Neural cell (in vitro differentiated cells): ENCODE data around the gene SPIB. TPM values are rescaled to one million over a fixed set of nuclear protein-coding genes. Genes with fewer than 3 reads are reported as not detected.

Source experiments
- H2AFZ ChIP-seq: fragments of 200-600, 300-800 bp; sonication (generic), shearing (Covaris generic); 2 replicates; pipeline ENCODE4 v1.6.0; 2014; ENCODE audit warnings: low read depth, mild to moderate bottlenecking, antibody characterized with exemption, low read length, moderate library complexity
- H3F3A ChIP-seq: fragments of 200-600 bp; shearing (Covaris generic); 2 replicates; pipeline ENCODE4 v1.6.1; 2016; ENCODE audit warnings: mild to moderate bottlenecking, moderate library complexity, mixed read lengths, antibody characterized with exemption, low read length; ENCODE audit not compliant: insufficient read depth, poor library complexity, severe bottlenecking
- H3K27ac ChIP-seq: fragments of 200-600, 300-800 bp; sonication (generic), shearing (Covaris generic); 2 replicates; pipeline ENCODE4 v1.5.1; 2014; ENCODE audit warnings: mild to moderate bottlenecking, low read length, moderate library complexity
- H3K27me3 ChIP-seq: fragments of 300-800, 200-600 bp; sonication (generic), shearing (Covaris generic); 2 replicates; pipeline ENCODE4 v1.6.0; 2014; ENCODE audit warnings: mild to moderate bottlenecking, low read depth, low read length, moderate library complexity; ENCODE audit not compliant: insufficient read depth
- H3K36me3 ChIP-seq: fragments of 300-800, 200-600 bp; sonication (generic), shearing (Covaris generic); 2 replicates; pipeline ENCODE4 v1.5.1; 2014; ENCODE audit warnings: mild to moderate bottlenecking, antibody characterized with exemption, low read length, moderate library complexity; ENCODE audit not compliant: insufficient read depth
- H3K4me2 ChIP-seq: fragments of 300-800, 200-600 bp; sonication (generic), shearing (Covaris generic); 2 replicates; pipeline ENCODE4 v1.6.0; 2014; ENCODE audit warnings: mild to moderate bottlenecking, low read length
- H3K4me3 ChIP-seq: fragments of 300-800, 200-600 bp; sonication (generic), shearing (Covaris generic); 2 replicates; pipeline ENCODE4 v1.5.1; 2014; ENCODE audit warnings: mild to moderate bottlenecking, low read length, moderate library complexity
- H3K79me2 ChIP-seq: fragments of 200-600 bp; shearing (Covaris generic); replicated peaks from 2 replicates; pipeline ENCODE4 v1.6.0; 2014; ENCODE audit warnings: mild to moderate bottlenecking, low read length, moderate library complexity; ENCODE audit not compliant: insufficient read depth
- H3K9ac ChIP-seq: fragments of 300-800, 200-600 bp; sonication (generic), shearing (Covaris generic); 2 replicates; pipeline ENCODE4 v1.6.1; 2016; ENCODE audit warnings: mild to moderate bottlenecking, low read length, mixed read lengths
- H3K9me2 ChIP-seq: fragments of 200-600 bp; shearing (Covaris generic); 2 replicates; pipeline ENCODE4 v1.6.1; 2016; ENCODE audit warnings: mild to moderate bottlenecking, low read length, mixed read lengths; ENCODE audit not compliant: insufficient read depth
- H3K9me3 ChIP-seq: fragments of 200-600, 300-800 bp; sonication (generic), shearing (Covaris generic); 2 replicates; pipeline ENCODE4 v1.6.1; 2016; ENCODE audit warnings: mild to moderate bottlenecking, mixed run types, low read length, moderate library complexity, mixed read lengths
- H4K20me1 ChIP-seq: fragments of 200-600 bp; shearing (Covaris generic); 2 replicates; pipeline ENCODE4 v1.6.1; 2016; ENCODE audit warnings: mild to moderate bottlenecking, mixed run types; ENCODE audit not compliant: insufficient read depth
- EP300 ChIP-seq: fragments of 450-650 bp; conservative IDR thresholded peaks from 2 replicates; pipeline ENCODE4 v1.6.1; 2014; ENCODE audit warnings: antibody characterized with exemption, mild to moderate bottlenecking, moderate library complexity; ENCODE audit not compliant: poor library complexity, severe bottlenecking
- EZH2 ChIP-seq: fragments of 200-600, 300-800 bp; shearing (Covaris generic), sonication (generic); IDR thresholded peaks from 2 replicates; pipeline ENCODE4 v1.6.1; 2014; ENCODE audit warnings: antibody characterized with exemption, low read length, borderline replicate concordance, mild to moderate bottlenecking; ENCODE audit not compliant: insufficient read depth, poor library complexity, severe bottlenecking
- MXI1 ChIP-seq: fragments of 450-650 bp; conservative IDR thresholded peaks from 2 replicates; pipeline ENCODE4 v1.6.1; 2014; ENCODE audit warnings: antibody characterized with exemption, mild to moderate bottlenecking; ENCODE audit not compliant: poor library complexity, severe bottlenecking
- POLR2AphosphoS5 ChIP-seq: IDR thresholded peaks from 2 replicates; pipeline ENCODE4 v1.6.1; 2012
- RAD21 ChIP-seq: fragments of 450-650 bp; conservative IDR thresholded peaks from 2 replicates; pipeline ENCODE4 v1.6.1; 2014; ENCODE audit warnings: antibody characterized with exemption, mild to moderate bottlenecking, moderate library complexity
- SMC3 ChIP-seq: fragments of 450-650 bp; conservative IDR thresholded peaks from 2 replicates; pipeline ENCODE4 v1.6.1; 2014; ENCODE audit warnings: antibody characterized with exemption, mild to moderate bottlenecking, moderate library complexity; ENCODE audit not compliant: poor library complexity
- polyA plus RNA-seq: library from polyadenylated mRNA; depleted of rRNA; stranded (reverse); fragments of >200 nt; gene quantifications from 2 replicates; pipeline ENCODE4 v1.2.3, GENCODE V29; 2014
- TF ChIP-seq, protein P1 (sequence below): IDR thresholded peaks from 2 replicates; pipeline ENCODE4 v1.6.1; 2012; ENCODE audit warnings: borderline replicate concordance

SPIB gene
- polyA plus RNA-seq, 1 donor from 2014 or later = not detected

DNA sequence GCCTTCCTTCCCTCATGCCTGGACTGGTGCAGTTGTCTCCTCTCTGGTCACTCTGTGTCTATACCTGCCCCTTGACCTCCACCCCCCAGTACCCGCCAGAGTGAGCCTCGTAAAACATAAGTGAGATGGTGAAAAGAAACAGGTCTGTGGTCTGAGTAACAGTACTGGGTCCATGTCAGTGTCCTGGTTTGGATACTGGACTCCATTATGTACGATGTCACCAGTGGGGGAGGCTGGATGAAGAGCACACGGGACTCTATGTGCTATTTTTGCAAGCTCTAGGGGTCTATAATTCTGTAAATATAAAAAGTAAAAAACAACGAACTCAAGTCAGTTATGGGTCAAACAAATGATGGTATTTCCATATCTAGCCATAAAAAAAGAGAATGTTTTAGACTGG lies 28.3 kb downstream of the SPIB start:
- Histone ChIP-seq H3K9me2 (no peaks in the 10 kb centered on the region), H3K9me3 (no peaks in the 10 kb centered on the region)

DNA sequence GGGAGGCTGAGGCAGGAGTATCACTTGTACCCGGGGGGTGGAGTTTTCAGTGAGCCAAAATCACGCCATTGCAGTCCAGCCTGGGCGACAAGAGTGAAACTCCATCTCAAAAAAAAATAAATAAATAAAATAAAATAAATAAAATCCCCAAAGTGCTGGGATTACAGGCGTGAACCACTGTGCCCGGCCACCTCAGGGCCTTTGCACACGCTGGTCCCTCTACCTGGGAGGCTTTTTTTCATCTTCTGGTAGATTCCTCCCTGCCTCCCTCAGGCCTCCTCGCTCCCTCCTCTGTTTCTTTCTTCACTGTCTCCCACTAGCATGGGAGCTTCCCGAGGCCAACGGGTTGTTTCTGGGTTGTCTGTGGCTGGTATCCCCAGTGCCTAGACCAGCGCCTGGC lies 29.0 kb downstream of the SPIB start:
- Histone ChIP-seq H3K79me2 (no peaks in the 10 kb centered on the region), H3F3A (no peaks in the 10 kb centered on the region), H3K9ac (no peak overlapping the region)

More for the DNA sequence above, 28.3 kb downstream of the SPIB start:
- Histone ChIP-seq H2AFZ (no peak overlapping the region), H3K79me2 (no peaks in the 10 kb centered on the region), H3K4me3 (no peak overlapping the region), H3K4me2 (no peak overlapping the region), H3F3A (no peaks in the 10 kb centered on the region), H3K9ac (no peak overlapping the region), H3K36me3 (no peaks in the 10 kb centered on the region), H3K27ac (no peak overlapping the region), H3K27me3 (no peaks in the 10 kb centered on the region), H4K20me1 (no peaks in the 10 kb centered on the region)
- TF ChIP-seq POLR2AphosphoS5 = no peak
- no peak for TF ChIP-seq MXI1
- TF ChIP-seq, protein P1, sequence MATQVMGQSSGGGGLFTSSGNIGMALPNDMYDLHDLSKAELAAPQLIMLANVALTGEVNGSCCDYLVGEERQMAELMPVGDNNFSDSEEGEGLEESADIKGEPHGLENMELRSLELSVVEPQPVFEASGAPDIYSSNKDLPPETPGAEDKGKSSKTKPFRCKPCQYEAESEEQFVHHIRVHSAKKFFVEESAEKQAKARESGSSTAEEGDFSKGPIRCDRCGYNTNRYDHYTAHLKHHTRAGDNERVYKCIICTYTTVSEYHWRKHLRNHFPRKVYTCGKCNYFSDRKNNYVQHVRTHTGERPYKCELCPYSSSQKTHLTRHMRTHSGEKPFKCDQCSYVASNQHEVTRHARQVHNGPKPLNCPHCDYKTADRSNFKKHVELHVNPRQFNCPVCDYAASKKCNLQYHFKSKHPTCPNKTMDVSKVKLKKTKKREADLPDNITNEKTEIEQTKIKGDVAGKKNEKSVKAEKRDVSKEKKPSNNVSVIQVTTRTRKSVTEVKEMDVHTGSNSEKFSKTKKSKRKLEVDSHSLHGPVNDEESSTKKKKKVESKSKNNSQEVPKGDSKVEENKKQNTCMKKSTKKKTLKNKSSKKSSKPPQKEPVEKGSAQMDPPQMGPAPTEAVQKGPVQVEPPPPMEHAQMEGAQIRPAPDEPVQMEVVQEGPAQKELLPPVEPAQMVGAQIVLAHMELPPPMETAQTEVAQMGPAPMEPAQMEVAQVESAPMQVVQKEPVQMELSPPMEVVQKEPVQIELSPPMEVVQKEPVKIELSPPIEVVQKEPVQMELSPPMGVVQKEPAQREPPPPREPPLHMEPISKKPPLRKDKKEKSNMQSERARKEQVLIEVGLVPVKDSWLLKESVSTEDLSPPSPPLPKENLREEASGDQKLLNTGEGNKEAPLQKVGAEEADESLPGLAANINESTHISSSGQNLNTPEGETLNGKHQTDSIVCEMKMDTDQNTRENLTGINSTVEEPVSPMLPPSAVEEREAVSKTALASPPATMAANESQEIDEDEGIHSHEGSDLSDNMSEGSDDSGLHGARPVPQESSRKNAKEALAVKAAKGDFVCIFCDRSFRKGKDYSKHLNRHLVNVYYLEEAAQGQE = no peak
- TF ChIP-seq SMC3 = no peak
- no peak for TF ChIP-seq RAD21

More for the DNA sequence above, 29.0 kb downstream of the SPIB start:
- Histone ChIP-seq H3K9me3 (no peaks in the 10 kb centered on the region), H2AFZ (no peak overlapping the region), H3K36me3 (no peaks in the 10 kb centered on the region), H3K4me3 (no peak overlapping the region), H3K27me3 (no peaks in the 10 kb centered on the region), H3K4me2 (no peak overlapping the region), H3K27ac (no peak overlapping the region), H3K9me2 (no peaks in the 10 kb centered on the region), H4K20me1 (no peaks in the 10 kb centered on the region)
- no peak for TF ChIP-seq EP300
- TF ChIP-seq SMC3 = no peak
- TF ChIP-seq, protein P1 = no peak
- no peak for TF ChIP-seq POLR2AphosphoS5
- no peak for TF ChIP-seq EZH2
- no peak for TF ChIP-seq RAD21
